ENCODE data around the gene USP32. TPM values are rescaled to one million over a fixed set of nuclear protein-coding genes. Genes with fewer than 3 reads are reported as not detected.
"Not testable (repeated sequence)": the region's sequence is repeated elsewhere in the genome, so short reads cannot be mapped to it uniquely, and the experiment has no call there.

USP32 gene
- total RNA-seq, 1 donor from 2014 or later, result 39.1 TPM

- Mint-ChIP-seq H3K36me3 (no peaks in the 10 kb centered on the region), H3K27me3 (no peaks in the 10 kb centered on the region), H3K4me3 (peak overlapping the region; percentile 97), H3K27ac (peak overlapping the region; percentile 99), H3K4me1 (ENCODE audit: unreplicated experiment) (peaks cover 55% of the 10 kb centered on the region), H3K9me3 (no peaks in the 10 kb centered on the region)
- no peak for TF ChIP-seq CTCF (conservative IDR thresholded peaks at IDR 0.05)
- DNase-seq (ENCODE audit: extremely low spot score, unreplicated experiment), result no peak
These were observed 1.7 kb downstream of the USP32 start for GRCh38 chr17:60390186-60390585.

- Mint-ChIP-seq H3K4me3 (peak overlapping the region; percentile 44), H3K4me1 (ENCODE audit: unreplicated experiment) (peaks cover 65% of the 10 kb centered on the region), H3K36me3 (no peaks in the 10 kb centered on the region), H3K9me3 (no peaks in the 10 kb centered on the region), H3K27ac (no peak overlapping the region), H3K27me3 (no peaks in the 10 kb centered on the region)
- no peak for DNase-seq (ENCODE audit: extremely low spot score, unreplicated experiment)
- no peak for TF ChIP-seq CTCF (conservative IDR thresholded peaks at IDR 0.05)
These were observed 3.2 kb downstream of the USP32 start for GRCh38 chr17:60388742-60389141.

GRCh38 chr17:60387666-60388065 is 4.3 kb downstream of the USP32 start:
- H3K27me3 Mint-ChIP-seq, result no peaks in the 10 kb centered on the region
- DNase-seq (ENCODE audit: extremely low spot score, unreplicated experiment), result no peak
- peaks cover 3% of the 10 kb centered on the region for H3K36me3 Mint-ChIP-seq
- H3K4me1 Mint-ChIP-seq (ENCODE audit: unreplicated experiment), result peaks cover 62% of the 10 kb centered on the region
- no peak for TF ChIP-seq CTCF (conservative IDR thresholded peaks at IDR 0.05)
- no peak overlapping the region for H3K27ac Mint-ChIP-seq
- H3K4me3 Mint-ChIP-seq, result no peak overlapping the region
- no peaks in the 10 kb centered on the region for H3K9me3 Mint-ChIP-seq

GRCh38 chr17:60386147-60387058 is 5.5 kb downstream of the USP32 start:
- Mint-ChIP-seq H3K27me3 (no peaks in the 10 kb centered on the region), H3K4me1 (ENCODE audit: unreplicated experiment) (peaks cover 60% of the 10 kb centered on the region), H3K4me3 (no peak overlapping the region), H3K36me3 (peaks cover 9% of the 10 kb centered on the region), H3K9me3 (no peaks in the 10 kb centered on the region), H3K27ac (no peak overlapping the region)
- no peak for DNase-seq (ENCODE audit: extremely low spot score, unreplicated experiment)
- no peak for TF ChIP-seq CTCF (conservative IDR thresholded peaks at IDR 0.05)

- H3K4me1 Mint-ChIP-seq (ENCODE audit: unreplicated experiment), result peaks cover 47% of the 10 kb centered on the region
- not testable (repeated sequence) for DNase-seq (ENCODE audit: extremely low spot score, unreplicated experiment); H3K27me3 Mint-ChIP-seq; H3K4me3 Mint-ChIP-seq; H3K27ac Mint-ChIP-seq; H3K36me3 Mint-ChIP-seq; H3K9me3 Mint-ChIP-seq
These were observed 7.0 kb downstream of the USP32 start for GRCh38 chr17:60384921-60385320.

- DNase-seq (ENCODE audit: extremely low spot score, unreplicated experiment), result no peak
- Mint-ChIP-seq H3K27me3 (no peaks in the 10 kb centered on the region), H3K9me3 (no peaks in the 10 kb centered on the region), H3K4me1 (ENCODE audit: unreplicated experiment) (peaks cover 37% of the 10 kb centered on the region), H3K4me3 (no peak overlapping the region), H3K27ac (no peak overlapping the region), H3K36me3 (peaks cover 9% of the 10 kb centered on the region)
- TF ChIP-seq CTCF (conservative IDR thresholded peaks at IDR 0.05), result no peak
These were observed 8.6 kb downstream of the USP32 start for GRCh38 chr17:60383379-60383778.
